HG03064 (cell line): ENCODE measurements around the gene LPAR3.
"Not testable (repeated sequence)": the region's sequence is repeated elsewhere in the genome, so short reads cannot be mapped to it uniquely, and the experiment has no call there.

ENCODE experiments used
- ATAC-seq: cut with Tn5 transposase; IDR thresholded peaks from one replicate; pipeline ENCODE4 v1.9.1; 2021; ENCODE audit warnings: low read depth; ENCODE audit not compliant: unreplicated experiment

The LPAR3 gene

DNA sequence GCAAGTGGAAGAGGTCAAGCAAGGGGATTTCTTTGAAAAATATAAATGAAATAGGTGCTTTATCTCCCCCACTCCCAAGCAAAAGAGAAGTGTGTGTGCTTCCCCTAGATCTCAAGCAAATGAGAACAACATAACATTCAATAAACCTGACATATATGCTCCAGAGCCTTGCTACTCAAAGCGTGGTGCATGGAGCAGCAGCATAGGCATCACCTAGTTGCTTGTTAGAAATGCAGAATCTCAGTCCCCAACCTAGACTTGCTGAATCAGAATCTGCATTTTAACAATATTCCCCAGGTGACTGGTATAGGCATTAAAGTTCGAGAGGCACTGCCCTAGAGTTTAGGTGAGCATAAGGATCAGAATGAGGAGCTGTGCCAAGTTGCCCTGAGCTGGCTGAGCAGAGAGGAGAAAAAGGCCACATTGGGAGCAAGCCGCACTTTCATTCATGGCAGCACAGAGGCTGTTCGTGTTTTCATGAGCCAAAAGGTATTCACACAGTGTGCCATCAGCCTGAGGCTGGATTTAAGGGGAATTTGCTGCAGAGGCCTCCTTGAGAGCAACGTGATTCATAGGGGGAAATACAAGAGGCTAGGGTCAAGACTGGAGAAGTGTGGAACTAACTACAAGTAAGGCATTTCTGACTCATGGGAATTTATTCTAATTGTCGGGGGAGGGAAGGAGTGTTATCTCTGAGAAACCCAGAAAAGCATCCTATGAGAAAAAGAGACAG lies 14.3 kb upstream of the LPAR3 start:
- no peak for ATAC-seq

DNA sequence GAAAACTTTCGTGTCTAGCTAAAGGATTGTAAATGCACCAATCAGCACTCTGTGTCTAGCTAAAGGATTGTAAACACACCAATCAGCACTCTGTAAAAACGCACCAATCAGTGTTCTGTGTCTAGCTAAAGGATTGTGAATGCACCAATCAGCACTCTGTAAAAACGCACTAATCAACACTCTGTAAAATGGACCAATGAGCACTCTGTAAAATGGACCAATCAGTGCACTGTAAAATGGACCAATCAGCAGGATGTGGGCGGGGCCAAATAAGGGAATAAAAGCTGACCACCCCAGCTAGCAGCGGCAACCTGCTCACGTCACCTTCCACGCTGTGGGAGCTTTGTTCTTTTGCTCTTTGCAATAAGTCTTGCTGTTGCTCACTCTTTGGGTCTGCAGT lies 9.7 kb upstream of the LPAR3 start:
- not testable (repeated sequence) for ATAC-seq

DNA sequence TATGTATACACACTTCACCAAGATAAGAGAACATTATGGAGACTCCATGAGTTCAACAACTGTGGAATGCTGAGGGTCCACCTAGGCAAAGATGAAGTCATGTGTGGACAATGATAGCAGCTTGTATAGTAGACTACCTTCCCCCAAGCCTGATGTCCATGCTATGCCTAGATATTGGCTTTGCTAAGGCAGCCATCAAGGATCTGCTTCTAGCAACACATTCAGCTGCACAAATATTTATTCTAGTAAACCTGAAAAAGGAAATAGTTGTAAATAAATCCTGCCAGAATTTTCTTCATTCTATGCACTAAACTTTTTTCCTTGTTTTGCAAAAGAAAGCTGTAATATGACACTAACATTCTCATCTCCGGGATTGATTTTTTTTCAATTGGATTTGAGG lies 7.0 kb upstream of the LPAR3 start:
- no peak for ATAC-seq

DNA sequence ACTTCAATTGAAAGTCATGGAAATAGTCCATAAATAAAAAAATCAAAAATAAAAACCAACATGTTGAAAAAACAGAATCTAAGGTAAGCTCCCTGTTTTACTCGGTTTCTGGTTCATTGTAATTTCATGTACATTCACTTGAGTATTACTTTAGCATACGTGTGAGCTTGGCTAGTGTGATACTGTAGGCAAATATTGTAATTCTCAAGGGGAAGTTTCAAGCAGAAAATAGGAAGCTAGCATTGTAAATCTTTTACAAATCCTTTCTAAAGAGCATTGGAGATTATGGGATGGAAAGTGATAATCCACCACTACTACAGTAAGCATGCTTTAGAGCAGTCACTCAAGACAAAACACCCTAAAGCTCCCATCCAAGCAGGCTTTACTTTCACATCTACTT lies 3.3 kb upstream of the LPAR3 start:
- ATAC-seq: no peak

DNA sequence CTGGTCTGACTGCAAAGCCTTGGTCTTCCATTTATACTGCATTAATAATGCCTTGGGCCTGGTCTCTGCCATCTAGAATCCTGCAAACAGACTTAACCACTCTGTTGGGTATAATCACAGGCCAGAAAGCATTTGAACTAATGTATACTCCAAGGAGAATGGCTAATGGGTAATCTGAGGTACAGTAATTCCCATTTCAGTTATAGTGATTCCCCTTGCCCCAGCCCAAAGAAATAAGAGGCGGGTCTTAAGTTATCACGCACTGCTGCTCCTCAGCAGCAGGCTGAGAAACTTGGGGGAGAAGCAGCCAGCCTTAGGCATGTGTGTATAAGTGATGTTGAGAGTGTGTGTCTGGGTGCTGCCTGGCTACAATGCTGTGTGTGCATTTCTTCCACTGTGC lies 2.4 kb downstream of the LPAR3 start:
- no peak for ATAC-seq

DNA sequence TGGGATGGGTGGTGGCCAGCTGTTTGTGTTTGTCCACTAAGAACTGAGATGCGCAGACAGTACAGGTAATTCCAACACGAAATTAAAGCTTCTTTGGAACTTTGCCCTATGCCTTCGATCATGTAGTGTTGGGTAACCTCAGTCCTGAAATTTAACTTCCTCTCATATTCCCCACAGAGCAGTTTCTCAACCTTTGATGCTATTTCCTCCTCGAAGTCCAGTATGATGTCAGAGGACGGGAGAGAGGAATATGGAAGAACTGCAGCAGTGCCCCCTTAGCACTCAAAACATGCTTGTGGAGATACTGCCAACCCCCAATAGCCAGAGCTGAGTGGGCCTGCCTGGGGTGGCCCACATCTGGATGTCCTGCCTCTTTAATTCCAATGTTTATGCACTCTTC lies 3.6 kb downstream of the LPAR3 start:
- ATAC-seq: no peak

DNA sequence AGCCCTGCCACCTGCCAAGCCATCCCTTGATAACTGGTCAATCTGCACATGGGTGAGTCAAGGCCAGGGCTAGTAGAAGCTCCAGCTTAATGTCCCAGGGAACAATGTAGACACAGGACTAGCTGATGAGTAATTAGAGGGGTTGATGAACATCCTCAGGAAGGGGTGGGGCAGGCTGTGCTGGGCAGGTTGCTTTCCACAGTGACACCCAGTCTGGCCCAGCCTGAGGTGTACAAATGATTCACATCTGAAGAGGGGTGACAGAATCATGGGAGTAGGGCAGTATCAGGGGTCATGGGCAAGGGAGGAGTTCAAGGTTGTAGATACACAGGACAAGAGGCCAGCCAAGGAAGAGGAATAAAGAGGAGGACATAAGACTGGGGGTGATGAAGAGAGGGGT lies 4.3 kb downstream of the LPAR3 start:
- no peak for ATAC-seq

DNA sequence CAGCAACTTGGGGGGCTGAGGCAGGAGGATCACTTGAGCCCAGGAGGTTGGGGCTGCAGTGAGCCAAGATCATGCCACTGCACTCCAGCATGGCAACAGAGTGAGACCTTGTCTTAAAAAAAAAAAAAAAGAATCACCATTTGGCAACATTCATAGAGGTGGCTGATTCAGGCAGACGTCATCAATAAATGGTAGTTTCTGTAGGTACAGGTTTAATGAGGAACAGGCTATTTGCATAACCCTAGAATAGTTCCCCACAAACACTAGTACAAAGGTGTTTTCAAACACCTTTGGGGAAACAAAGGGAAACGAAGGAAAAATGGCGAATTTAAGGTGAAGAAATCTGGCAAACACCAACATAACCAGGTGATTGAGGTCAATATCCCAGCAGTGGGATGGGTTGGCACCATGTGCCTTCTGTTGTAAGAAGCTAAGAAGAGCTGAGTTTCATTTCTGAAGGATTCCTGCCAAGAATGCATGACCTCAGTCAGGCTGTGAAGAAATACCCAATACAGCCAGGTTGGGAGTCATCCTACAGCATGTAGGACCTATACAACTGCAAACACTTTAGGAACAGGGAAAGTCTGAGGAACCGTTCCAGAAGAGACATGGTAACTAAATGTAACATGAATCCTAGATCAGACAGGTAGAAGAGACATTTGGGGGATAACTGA lies 5.6 kb downstream of the LPAR3 start:
- no peak for ATAC-seq

DNA sequence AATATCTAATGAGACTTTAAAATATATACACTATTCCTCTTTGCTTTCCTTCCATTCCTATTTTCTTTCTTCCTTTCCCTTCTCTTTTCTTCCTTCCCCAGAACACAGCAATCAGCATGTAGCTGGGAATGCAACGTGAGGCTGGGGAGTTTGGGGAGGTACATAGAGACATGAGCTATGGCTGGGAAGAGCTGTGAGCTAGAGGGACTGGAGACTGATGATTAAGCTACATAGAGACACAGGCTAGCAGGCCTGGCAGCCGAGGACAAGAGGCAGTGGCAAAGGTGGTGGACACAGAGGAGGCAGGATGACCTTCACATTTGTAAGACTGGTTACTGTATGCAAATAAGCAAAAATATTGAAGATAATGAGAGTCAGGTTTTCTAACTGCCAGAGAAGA lies 7.5 kb downstream of the LPAR3 start:
- no peak for ATAC-seq

DNA sequence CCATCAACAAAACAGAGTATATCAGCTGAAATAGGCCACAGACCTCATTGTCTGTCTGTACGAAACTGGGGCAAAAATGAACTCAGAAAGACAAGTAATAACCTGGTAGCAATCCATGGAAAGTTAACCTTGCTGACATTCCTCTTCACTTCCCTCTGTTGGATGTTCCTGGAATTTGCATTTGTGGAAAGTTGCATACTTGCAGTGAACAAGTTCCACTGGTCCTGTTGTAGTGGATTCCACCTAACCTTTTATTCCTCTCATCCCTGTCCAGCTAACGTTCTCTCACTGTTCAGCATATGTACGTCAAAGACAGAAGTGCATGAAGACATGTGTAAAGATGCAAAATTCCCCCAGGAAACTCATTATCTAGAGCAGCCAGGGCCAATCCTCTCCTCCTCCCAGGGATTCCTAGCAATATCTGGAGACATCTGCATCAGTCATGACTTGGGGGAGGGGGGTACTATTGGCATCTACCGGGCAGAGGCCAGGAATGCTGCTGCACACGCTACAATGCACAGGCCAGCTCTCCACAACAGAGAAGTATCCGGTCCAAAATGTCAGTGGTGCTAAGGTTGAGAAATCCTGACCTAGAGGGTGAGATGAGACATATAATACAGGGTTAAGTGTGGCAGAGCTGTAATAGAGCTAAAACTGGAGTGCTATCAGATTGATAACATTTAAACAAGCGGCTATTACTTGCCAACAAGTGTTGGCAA lies 8.2 kb downstream of the LPAR3 start:
- ATAC-seq: no peak

DNA sequence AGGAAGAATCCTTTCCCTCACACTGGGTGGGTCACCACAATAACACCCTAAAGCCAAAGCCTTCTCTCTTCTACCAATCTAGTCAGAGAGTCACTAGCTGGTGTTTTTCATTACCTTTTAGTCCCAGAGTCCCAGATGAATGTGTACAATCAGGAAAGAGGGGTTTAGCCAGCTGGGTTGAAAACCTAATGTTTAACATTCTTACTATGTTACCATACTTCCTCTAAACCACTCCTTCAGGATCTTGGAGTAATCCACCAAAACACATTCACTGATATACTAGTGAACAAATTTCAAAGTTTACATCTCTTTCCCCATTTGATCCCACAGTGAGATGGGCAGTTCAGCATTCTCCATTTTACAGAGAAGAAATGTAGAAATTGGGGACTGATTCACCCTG lies 9.7 kb downstream of the LPAR3 start:
- no peak for ATAC-seq

DNA sequence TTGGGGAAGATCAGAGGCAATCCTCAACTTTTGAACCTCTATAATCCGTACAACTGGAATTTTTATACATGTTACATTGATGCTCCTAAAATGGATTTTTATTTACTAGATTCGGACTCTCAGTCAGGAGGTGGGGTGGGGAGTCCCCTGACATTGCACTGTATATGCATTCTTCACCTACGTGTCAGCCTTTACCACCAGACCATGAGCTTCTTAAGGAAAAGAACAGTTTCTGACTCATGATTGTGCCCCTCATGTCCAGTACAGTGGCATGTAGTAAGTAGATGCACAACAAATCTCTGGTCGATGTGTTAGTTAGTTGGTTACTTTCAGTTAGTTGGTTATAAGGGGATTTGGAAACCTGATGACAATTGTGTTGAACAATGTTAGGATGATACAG lies 15.4 kb downstream of the LPAR3 start:
- no peak for ATAC-seq

DNA sequence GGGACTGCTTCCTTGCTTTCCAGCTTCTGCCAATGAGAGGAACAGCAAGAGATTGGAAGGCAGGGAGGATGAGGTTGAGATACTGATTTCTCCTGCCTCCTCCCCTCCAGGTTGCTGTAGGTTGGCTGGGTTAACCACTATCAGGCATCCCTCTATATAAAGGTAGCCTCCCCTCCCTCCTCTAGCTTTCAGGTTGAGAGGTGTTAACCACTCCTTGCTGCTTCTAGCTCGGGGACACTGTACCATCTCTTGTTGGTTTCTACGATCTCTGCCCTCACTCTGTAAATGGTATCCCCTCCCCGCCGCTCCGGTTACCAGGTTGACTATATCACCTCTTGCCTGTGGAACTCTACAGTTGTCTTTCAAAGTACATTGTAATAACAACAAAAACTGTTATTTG lies 16.7 kb downstream of the LPAR3 start:
- ATAC-seq: no peak

DNA sequence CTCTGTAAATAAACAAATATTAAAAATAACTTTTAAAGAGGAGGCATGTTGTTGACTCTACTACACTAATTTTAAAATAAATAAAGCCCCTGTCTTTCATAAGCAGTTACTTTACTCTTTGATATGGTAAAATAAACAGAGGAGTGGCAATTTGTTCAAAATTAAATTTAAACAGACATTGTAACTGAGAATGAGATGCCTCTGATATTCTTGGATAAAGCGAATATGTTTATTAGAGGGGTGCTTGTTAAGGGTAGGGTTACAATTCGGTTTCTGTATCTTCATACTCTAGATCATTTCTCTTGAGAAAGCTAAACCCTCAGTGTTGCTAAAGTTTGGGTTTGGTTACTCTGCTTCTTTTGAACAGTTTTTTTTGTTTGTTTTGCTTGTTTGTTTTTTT lies 19.6 kb downstream of the LPAR3 start:
- ATAC-seq: no peak

DNA sequence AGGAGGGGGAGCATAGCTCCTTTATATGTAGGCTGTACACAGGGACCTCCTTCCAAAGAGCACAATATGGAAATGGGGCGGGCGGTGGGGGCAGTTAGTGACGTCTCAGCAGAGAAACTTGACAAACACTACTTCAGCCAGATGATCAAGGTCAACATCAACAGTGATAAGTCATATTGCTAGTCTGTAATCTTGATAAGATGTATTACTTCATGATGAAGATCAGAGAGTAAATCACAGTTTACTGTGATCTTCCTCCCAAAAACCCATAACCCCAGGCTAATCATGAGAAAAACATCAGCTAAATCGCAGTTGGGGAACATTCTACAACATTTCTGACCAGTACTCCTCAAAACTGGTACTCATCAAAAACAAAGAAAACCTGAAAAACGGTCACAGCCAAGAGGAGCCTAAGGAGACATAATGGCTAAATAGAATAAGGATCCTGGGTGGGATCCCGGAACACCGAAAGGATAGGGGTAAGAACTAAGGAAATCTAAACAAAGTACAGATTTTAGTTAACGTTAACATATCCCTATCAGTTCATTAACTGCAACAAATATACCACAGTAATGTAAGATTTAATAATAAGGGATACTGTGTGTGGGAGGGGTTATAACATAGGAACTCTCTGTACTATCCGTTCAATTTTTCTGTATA lies 20.2 kb downstream of the LPAR3 start:
- no peak for ATAC-seq

DNA sequence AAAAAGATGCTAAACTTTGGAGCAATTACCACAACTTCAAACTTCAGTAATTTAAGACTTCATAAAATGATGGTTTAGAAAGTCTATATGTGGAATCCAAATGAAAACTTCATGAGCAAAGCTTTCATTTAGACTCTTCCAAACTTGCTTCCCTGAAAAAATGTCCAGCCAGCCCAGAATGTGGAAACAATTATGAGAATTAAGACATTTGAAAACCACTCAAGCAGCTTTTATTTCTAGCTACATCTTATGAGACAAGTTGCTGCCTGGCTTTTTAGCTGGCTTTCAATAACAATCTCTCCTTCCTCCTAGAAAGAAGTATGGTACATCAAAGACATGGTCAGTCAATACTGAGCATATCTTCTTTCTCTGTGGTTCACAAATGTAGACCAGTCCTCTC lies 21.8 kb downstream of the LPAR3 start:
- no peak for ATAC-seq

DNA sequence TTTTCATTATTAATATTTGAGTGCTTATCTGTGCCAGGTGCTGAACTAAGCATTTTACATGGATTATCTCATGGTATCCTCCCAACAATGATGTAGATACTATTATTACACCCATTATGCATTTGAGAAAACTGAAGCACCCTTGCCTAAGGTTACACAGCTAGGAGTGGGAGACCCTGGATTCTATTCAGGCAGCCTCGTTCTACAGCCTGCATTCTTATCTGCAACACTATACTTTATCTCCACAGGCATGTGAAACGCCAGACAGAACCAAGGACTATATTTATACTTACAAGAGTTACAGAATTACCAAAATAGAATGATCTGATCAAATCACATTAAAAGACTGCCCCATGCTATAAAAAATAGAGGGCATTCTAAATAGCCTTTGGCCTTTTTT lies 22.4 kb downstream of the LPAR3 start:
- ATAC-seq: no peak

DNA sequence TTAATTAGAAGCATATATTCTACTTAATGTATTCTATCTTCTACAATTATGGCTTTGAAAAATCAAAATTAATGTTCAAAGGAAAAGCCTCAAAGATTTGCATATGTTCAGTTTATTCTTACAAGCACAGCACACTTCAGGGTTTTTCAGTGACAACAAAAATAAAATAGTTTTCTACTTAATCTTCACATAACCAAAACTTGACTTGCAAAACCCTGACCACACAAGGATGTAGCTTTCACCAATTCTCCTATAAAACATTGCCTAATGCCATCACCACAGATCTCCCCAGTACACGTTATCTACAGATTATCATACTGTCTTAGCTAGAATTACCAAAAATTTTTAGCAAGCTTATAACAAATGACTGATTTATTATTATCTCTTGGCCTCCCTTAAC lies 23.3 kb downstream of the LPAR3 start:
- no peak for ATAC-seq

DNA sequence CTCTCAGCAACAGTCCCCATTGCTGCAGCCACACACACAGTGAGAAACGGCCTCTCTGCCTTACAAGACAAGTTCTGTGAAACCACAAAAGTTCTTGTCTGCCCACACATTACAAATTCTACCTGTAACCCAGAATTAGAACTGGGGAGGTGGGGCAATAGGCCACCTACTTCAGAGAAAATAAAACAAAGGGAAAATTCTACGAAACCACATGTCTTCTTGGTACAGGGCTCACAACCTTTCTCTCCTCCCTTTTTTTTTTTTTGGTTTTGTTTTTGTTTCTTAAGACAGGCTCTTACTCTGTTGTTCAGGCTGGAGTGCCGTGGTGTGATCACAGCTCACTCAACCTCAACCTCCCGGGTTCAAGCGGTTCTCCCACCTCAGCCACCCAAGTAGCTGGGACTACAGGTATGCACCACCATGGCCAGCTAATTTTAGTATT lies 30.2 kb downstream of the LPAR3 start:
- peak; percentile 95 for ATAC-seq

DNA sequence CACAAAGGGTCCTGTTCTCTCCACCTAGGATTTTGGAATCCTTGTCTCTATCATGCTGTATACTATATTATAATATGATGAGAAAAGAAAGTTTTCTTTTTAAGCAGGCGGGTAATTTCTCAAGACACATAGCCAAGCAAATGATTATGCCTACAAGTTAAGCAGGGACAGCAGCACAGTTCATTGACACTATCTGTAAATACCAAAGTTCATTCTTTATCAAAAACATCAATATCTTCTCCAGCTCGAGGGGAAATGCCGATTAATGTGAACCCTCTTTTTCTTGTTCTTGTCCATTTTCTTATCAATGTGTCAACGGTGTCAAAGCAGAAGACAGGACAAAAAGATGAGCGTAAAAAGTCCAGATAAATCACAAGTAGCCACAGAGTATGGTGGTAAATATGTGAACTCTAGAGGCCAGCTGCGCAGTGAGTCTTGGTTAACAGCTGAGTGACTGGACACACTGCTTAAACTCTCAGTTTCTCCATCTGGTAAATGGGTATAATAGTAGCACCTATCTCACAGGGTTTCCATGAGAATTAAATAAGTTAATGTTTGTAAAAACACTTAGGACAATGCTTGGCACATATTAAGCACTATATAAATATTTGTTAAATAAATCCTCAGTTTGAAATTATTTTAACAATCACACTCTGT lies 30.9 kb downstream of the LPAR3 start:
- ATAC-seq: no peak

DNA sequence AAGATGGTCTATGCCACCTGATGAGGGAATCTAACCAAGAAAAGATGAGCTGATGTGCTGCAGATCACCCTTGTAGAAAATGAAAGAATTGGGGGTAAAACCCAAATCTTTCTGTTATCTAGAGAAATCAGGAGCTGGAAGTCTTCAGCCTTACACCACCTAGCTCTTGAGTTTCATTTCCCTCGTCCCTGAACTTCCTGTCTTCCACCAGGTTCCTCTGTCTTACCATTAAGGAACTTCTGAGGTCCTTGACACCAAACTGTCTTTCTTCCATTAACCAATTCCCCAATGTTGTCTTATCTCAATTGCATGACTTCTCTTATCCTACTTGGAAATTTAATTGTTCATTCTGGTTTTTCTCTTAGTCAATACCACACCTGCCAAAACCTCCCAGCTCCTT lies 31.5 kb downstream of the LPAR3 start:
- ATAC-seq: no peak
